Stimulated activated CD8-positive, alpha-beta memory T cell treated with anti-CD3 and anti-CD28 coated beads, Interleukin-7, amount 100 ng/mL, for 1 hour (primary cell): Measurements from ENCODE around the gene IL6ST.

Experiments used
- DNase-seq, 2 donors: peaks; one replicate each; pipeline ENCODE4 v3.0.0-alpha.2; 2020; ENCODE audit warnings: low read depth in 2 of 2

The IL6ST gene

DNA sequence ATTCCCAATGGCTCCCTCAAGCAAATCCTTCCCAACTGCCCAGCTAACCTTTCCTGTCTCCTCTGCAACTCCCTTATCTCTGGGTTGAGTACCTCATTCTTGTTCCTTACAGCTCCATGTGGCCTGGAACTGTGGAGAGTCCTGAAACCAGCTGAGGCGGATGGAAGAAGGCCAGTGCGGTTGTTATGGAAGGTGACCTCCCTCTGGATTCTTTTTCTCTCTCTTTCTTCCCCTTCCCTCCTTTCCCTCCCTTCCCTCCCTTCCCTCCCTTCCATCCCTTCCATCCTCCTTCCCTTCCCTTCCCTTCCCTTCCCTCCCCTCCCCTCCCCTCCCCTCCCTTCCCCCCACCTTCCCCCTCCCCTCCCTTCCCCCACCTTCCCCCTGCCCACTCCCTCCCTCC is 98.5 kb downstream of the IL6ST start:
- no peak for DNase-seq

DNA sequence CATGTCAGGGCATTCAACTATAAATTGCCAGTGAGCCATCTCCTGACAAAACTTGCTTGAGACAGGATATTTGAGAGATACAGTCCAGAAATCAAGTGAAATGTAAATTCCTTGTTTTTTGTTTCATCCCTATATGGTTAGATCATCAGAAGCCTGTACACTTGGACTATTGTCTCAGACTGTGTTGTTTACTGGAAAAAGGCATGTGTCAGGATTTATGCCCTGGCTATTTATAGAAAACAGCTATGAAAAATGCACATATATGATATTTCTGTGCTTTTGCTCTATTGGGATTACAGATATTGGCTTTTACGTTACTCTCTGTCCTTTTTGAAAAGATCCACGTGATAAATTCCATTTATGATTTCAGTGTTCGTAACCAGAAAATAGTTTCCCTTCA is 99.4 kb downstream of the IL6ST start:
- no peak for DNase-seq

DNA sequence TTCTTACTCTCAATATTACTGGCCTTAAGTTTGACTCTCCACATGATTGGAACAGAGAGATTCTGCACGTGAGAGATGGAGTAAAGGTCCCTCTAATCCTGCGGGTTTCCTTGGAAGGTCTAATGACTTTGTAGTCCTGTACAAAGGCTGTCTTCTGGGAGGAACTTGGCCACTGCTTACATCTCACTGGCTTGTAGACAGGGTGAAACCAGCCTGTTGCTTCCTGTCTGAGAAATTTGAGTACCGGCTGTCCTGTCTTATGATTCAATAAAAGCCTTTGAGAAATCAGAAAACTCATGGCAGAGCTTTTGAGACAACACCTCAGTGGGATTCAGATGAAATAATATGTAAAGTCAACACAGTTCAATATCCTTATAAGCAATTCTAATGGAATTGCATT is 100.6 kb downstream of the IL6ST start:
- DNase-seq, result no peak

DNA sequence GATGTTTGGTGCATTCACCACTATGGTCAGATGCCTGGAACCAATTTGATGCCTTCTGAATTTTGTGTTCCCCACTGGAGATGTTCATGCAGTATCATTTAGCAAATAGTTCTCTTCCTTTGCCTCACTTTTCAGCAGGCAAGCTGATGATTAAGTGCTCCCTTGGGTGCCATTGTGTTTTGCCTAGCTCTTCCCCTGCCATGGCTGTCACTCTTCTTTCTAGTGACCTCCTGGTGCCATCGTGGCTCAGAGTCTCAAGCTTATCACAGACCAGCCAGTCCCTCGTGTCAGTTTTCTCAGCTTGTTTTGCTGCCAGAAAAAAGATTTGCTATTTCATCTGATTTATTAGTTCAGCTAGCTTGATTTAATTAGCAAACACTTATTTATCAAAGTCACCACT is 102.3 kb downstream of the IL6ST start:
- no peak for DNase-seq

DNA sequence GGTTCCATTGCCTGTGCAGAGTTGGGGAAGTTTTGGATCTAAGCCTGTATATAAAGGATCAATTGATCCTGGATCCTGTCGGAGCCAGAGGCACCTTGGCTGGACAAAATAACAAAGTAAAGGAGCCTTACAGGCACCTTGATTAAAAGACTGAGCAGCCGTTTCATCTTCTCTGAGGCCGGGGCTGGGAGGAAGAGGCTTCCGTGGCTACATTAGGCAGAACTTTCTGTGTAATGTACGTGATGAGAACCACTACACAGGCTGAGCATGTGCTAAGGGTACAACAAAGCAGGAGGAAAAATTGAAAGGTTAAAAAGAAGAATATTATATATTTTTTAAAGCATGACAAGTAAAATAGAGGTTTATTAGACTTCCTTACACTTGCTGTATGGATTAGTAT is 106.6 kb downstream of the IL6ST start:
- DNase-seq, result no peak

DNA sequence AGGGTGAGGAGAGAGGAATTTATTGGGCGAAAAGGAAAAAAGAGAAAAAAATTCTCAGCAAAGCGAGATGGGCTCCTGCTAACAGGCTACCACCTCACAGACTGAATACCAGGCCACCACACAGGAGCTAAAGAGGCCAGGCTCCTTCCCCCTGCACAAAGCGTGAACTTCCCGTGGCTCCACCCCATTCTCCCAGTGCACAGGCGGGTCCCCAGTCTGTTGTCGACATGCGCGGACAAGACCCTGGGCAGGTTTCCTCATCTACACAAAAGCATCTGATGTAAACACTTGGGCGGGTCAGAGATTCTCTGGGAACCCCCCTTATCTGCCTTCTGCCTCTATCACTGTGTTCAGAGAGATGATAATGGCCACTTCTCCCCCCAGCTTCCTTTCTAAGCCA is 109.4 kb downstream of the IL6ST start:
- DNase-seq, result no peak
